GM21737 (cell line): Measurements from ENCODE around the gene RASGRF1.
"Not testable (repeated sequence)": the region's sequence is repeated elsewhere in the genome, so short reads cannot be mapped to it uniquely, and the experiment has no call there.

ENCODE experiments used
- ATAC-seq: cut with Tn5 transposase; IDR thresholded peaks from one replicate; pipeline ENCODE4 v1.9.1; 2021; ENCODE audit warnings: mild to moderate bottlenecking, moderate library complexity; ENCODE audit not compliant: unreplicated experiment

Gene RASGRF1

DNA sequence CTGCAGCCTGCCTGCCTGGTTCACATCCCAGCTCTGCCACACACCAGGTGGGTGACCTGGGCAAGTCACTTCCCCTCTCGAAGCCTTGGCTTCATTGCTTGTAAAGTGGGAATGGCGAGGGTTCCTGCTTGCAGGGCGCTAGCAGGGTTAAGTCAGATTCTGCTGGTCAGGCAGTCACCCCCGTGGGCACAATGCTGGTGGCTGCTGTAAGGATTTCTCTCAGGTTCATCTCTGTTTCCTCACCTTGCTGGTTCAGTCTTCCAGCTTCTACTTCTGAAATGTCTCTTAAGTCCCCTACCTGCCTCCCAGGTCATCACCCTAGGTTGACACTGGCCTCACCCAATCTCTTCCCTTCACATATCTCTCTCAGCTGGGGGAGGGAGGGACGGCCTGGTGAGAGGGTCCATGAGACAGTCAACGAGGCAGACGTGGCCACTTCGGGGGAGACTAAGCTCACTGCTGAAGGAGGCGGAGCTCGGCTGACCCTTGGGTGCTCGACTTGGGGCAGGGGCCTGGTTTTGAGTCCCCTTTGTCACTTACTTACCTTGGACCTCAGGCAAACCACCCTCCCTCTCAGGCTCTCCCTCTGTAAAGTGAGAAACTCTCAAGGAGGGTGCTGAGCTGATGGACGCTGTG lies 157.3 kb downstream of the RASGRF1 start:
- no peak for ATAC-seq

DNA sequence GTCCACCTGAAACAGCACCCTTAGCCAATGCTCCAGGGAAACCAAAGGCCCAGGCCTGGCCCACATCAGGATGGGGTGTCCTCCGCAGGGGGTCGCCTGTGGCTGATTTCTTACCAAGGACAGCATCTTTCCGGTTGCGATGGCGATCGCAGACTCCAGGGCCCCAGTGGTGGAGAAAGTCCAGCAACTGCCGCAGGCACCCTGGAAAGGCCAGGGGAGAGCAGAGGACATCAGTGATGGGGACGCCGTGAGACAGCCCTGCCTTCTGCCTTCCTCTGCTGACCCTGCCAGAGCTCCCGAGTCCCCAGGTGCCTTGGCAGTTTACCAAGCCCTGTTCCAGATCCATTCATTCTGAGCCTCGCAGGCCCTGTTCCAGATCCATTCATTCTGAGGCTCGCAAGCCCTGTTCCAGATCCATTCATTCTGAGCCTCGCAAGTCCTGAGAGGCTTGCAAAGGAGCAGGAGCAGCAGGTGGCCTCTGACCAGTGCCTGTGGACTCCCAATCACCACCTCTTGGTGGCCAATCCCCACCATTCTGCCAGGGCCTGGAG lies 158.2 kb downstream of the RASGRF1 start:
- ATAC-seq, result no peak

DNA sequence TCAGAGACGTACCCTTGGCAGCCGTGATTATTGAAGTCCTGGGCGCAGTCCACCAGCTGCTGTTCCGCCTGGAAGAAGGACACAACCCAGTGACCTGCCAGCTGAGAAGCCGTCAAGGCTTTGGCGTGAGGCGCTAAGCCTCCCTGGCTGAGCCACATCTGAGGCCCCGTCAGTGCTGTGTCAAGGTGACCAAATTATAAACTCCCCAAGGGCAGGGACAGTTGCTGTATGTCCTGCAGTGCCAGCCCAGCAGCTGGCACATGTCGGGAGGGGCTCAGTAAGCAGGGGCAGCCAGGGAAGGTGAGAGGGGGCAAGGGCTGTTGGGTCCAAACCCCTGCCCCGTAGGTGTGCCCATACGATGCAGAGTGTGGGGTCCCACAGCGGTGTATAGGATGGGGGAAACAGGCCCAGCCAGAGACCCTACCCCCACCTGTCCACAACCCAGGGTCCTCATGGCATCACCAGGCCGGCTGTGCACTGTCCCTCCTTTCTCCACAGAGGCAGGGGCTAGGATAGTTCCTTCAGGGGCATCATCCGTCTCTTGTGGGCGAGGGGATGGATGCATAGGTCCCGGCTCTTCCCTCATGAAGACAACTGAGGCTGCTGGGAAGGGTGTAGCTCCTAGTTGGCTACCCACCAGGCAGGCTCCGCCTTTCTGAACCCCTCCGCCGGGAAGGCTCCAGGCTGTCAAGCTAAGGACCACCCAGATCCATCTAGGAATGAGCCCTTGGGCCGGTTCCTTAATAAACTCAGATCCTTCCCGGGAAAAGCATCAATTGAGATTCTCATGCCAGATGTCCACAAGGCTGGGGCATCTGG lies 158.9 kb downstream of the RASGRF1 start:
- ATAC-seq, result no peak

DNA sequence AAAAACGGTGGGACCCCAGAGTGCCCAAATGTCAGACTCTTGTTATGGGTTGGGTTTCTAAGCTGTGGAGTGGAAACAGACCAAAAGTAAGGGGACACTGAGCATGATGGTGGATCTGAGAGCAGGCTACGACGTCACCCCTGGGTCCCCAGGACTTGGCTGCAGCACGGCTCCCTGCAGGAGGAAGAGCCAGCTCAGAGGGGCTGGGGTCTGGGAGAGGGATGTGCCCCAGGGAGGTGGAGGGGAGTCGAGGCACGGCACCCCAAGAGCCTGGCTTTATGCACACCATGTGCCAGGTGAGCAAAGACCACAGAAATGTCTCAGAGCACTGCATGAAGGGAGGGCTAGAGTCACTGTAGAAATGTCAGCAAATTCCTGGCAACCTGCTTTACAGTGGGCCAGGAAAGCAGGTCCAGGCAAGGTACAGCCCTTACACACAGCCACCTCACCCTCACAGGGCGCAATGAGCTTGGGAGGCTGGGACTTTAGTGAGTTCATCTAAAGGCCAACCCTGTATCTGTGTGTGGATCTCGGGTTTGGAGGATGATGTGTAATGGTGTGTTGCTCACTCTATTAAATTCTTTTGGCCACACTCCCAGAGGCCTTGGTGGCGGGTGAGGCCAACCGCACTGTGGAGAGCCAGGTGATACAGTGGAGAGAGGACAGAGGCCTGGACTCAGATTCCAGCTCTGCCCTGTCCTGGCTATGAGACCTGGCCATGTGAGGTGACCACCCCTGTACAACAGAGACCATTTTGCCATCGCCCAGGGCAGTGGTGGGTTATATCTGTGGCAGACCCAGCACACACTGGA lies 159.8 kb downstream of the RASGRF1 start:
- no peak for ATAC-seq

DNA sequence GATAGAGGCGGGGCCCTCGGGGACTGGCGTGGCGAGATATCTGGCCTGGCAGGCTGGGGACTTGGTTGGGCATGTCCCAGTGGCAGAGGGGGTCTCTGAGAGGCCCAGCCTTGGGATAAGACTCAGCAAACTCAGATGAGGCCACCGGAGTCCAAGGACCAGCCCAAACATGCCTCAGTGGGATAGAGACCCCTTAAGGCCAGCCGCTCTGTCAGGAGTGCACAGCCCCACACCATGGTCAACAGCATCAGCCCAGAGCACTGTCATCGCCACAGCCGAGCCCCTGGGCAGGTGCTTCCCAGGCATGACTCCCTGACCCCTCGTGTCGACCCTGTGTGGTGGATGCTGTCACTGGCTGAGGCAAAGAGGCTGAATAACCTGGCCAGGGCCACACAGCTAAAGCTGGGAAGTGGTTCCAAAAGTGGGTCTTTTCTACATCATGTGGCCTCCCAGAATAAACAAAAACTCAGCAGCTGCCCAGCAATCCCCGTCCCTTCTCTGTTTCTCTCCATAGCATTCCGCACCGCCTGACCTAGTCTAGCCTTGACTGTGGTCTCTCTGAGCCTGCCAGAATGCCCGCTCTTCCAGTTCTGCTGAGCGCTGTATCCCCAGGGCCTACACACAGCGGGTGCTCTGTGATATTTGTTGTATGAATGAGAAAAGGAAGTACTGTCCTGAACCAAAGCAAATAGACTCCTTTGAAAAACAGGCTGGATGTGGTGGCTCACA lies 160.9 kb downstream of the RASGRF1 start:
- no peak for ATAC-seq

DNA sequence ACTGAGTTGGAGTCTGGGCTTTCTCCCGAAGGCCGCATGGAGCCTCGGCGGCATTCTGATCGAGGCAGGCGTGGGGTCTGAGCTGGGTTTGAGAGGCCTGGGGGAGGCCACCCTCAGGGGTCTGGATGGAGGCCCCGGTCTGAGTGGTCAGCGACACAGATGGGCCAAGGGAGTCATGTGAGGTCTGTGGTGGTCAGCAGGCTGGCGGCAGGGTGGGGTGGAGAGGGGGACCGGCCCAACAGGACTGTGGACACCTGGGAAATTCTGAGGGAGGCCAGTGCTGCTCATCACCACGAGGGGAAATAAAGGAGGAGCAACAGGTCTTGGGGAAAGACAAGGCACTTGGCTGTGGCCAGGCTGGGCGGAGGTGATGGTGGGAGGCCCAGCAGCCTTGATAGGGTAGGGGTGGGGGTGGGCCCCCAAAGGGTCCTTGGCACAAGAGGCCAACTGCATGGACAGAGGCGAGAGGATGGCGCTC lies 161.9 kb downstream of the RASGRF1 start:
- no peak for ATAC-seq

DNA sequence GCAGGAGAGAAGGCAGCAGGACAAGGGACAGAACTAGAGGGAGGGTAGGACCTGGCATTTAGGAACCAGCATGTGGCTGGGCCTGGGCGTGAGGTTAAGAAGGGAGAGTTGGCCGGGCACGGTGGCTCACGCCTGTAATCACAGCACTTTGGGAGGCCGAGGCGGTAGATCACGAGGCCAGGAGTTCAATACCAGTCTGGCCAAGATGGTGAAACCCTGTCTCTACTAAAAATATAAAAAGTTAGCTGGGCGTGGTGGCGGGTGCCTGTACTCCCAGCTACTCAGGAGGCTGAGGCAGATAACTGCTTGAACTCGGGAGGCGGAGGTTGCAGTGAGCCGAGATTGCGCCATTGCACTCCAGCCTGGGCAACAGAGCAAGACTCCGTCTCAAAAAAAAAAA lies 162.4 kb downstream of the RASGRF1 start:
- ATAC-seq, result not testable (repeated sequence)

DNA sequence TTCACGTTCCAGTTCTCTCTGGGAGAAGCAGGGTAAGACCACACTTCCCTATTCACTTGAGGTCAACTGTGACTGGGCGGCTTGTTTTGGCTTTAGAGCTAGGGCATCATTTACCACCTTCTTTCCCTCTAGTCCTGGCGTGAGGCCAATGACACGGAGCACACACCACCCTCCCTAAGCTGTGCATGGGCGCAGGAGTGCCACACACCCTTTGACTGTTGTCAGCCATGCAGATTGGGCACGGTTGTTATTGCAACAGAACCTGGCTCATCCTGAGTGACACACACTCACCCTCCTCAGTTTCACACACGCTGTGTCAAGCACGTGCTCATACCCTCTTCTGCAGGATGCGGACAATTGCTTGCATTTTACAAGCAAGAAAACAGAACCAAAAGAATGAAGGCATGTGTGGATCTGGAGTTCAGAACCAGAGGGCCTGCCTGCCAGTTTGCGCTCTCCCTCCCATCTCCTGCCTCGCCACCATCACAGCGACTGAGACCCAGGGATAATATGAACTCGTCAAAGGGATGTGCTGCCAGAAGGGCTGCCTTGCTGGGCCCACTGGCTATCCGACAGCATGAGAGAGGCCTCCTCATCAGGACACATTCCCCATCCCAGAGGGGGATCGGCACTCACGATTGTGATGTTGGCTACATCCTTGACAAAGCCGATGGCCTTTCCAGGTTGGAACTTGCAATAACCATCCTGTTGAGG lies 163.3 kb downstream of the RASGRF1 start:
- ATAC-seq, result no peak

DNA sequence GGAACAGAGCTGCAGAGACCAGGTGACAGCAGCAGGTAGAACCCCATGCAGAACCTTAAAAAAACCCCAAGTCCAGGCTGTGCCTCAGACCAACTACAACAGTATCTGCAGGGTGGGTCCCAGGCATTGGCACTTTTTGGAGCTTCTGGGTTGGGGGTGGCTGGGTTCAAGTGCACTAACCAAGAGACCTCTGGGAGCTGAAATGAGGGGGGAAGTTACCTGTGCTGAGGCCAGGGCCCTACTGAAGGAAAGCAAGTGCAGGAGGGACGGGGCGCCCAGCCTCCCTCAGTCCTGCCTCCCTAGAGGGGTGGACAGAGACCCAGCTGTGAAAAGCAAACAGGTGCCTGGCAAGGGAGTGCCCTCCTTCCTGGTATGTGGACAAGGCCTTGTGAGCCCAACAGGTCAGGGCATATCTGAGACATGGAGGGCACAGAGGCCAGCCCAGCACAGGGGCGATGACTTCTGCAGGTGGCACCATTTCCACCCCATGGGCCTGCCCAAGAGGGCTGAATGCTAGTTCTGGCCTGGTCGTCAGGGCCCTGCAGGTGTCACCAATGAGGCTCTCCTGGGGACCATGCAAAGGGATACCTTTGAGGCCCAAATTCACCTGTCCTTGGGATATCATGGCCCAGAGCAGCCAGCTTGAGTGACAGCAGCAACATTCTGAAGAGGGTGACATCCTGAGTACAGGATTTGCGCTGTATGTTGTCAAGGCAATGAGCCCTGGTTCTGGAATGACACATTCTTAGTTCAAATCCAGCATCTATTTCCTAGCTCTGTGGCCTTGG lies 164.4 kb downstream of the RASGRF1 start:
- no peak for ATAC-seq

DNA sequence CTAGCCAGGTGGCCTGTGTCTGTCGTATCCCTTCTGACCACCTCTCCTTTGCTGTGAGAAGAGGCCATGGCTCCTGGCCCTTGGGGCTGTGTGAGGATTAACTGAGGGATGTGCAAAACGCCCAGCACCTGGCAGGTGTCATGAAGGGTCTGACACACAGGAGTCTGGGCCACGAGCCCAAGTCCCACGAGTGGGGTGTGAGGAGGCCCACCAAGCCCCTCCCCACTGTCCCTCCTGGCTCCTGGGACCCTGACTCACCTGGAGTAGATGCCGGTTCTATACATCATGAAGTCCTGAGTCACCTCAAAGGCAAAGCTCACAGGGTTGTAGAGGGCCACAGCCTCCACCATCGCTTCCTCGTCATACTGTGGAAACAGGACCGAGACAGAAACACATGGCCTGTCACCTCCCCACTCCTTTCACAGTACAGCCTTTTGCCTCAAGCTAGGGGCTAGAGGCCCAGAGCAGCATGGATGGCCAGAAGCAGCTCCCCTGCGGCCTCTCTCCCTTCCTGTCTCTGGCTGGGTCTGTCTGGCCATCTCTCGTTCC lies 165.4 kb downstream of the RASGRF1 start:
- no peak for ATAC-seq

DNA sequence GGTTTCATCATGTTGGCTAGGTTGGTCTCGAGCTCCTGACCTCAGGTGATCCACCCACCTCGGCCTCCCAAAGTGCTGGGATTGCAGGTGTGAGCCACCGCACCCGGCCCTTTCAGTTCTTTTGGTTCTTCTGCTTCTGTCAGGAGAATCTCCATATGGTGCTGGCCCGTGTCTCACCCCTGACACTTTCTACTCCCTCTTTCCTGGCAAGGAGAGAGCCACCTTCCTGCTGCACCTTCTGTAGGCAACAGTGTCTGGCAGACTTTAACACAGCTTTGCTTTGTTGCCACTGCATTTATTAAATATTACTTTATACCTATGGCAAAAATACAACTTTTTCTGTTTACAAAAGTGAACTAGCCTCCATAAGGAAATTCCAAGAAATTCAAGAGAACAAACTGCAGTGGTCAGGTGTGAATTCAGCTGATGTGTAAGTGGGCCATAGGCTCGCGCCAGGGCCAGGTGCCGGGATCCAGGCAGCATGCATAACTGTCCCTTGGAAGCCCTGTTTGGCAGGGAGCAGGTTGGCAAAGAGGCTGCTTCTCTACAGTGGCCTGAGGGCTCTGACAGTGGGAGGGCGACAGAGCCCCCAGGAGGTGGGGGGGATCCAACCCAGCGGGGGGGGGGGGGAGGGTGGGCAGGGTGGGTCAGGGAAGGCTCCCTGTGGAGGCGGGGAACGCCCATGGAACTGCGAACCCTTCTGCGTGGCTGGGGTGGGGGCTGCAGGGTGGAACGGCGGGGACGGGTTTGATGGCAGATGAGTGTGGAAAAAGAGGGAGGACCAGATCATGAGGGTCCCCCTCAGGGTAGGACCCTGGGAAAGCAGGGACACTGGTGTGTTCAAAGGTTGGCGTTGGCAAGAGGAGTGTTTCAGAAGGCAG lies 166.9 kb downstream of the RASGRF1 start:
- no peak for ATAC-seq

DNA sequence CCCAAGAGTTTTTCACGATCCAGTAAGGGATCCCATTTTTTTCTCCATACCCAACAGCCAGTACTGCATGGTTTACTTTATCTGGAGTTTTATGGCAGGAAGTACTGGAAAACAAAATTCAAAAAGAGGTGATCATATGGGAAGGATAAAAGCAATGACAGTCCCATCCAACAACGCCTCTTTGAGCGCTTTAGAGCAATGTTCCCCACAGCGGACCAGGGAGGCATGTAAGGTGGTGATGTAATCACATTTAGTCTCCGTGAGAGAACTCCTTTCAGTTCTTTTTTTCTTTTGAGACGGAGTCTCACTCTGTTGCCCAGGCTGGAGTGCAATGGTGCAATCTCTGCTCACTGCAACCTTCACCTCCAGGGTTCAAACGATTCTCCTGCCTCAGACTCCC lies 167.6 kb downstream of the RASGRF1 start:
- ATAC-seq, result no peak

DNA sequence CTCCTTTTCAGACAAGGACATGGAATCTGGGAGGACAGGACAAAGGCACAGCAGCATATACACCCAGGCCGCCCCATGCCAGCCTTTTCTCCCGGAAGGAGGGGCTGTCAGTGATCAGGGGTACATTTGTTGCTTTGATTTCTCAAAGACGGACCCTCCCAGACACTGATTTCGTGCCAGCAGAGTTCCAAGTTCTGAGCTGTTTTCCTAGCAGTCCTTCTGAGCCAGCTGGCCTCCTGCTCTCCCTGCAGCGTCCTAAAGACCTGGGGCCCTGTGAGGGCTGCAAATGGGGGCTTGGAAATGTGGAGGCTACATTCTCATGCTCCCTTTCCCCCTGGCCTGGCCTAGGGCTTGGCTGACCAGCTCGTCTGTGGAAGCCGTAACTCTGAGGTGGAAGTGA lies 168.1 kb downstream of the RASGRF1 start:
- no peak for ATAC-seq

DNA sequence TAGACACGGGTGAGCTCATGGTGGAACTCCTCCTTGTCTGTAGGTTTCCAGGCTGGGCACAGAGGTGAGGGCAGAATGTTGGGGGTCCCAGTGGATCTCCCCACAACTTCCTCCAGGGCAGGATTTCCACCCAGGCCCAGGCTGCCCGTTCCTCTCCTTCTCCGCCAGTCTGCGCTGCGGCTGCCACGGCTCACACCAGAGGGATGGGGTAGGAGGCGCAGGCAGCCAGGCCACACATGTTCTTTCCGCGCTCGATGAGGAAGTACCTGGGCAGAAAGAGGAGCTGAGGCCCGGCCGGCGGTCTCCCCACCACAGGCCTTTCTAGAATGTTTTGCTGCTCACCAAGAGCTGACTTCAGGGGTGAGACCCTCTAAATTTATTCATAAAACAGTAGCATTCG lies 168.6 kb downstream of the RASGRF1 start:
- ATAC-seq, result no peak

DNA sequence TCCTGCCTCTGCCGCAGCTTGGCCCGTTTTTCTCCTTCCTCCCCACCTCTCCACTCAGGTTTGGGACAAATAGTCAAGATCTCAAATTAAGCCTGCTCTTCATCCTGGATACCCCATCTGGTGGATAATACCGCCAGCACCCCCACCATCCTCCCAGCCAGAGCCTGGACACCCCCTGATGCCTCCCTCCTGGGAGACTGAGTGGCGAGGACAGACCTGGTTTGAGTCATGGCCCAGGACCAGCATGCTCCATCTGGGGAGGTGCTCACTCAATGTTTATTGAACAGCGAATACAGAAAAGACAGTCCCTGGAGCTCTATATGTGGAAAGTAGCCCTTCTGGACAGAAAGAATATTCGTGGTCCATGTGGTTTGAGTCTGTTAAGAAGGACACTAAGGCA lies 169.1 kb downstream of the RASGRF1 start:
- ATAC-seq, result no peak

DNA sequence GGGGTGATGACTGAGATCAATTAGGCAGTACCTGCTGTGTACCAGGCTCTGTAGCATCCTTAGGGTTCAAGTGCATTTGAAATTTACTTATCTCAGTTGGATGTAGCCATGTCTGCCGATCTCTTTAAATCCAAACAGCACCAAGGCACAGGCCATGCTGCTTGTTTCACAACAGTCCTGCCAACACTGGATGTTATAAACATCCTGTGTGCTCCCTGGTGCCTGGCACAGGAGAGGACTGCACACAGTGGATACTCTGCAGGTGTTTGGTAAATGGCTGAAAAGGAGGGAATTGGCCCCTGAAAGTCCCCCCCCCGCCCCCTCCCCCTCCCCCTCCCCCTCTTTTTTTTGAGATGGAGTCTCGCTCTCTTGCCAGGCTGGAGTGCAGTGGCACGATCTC lies 172.7 kb downstream of the RASGRF1 start:
- no peak for ATAC-seq

DNA sequence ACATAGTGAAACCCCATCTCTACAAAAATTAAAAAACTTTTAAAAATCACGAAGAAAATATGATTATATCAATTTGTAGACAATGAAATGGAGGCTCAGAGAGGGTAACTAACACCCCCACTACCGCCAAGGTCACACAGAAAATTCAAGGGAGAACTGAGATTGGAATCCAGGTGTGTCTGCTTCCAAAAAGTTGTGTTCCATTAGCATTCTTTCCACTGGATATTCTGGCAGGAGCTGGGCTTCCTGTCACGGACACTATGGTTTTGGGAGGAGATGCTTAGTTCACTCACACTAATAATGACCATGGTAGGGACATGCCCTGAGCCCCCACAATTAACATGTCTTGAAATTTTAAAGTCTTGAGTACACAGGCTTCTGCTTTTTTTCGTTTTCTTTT lies 174.5 kb downstream of the RASGRF1 start:
- ATAC-seq, result no peak
